Measurements from ENCODE around the gene AUTS2. TPM values are rescaled to one million over a fixed set of nuclear protein-coding genes. Genes with fewer than 3 reads are reported as not detected.

AUTS2 gene
- total RNA-seq, 1 donor from 2014 or later: 2.1 TPM

DNA sequence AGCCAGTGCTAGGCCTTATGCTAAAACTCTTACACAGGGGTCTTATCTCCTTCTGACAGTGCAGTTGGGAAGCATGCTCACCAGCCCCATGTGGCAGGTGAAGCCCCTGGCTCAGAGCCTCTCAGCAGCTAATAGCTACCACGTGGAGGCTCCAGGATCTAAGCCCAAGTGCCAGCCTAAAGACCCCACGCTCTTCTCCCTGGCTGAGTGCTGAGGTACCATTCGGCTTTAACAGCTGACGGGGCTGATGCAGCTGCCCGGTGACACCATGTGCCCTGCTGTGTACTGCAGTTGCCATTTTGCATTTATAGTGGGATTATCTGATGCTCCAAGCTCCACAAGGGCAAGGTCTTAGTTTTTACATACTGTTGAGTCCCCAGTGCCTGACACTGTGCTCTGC lies 1017.9 kb downstream of the AUTS2 start:
- H3K9me3 Mint-ChIP-seq: no peaks in the 10 kb centered on the region
- no peak overlapping the region for H3K4me3 Mint-ChIP-seq
- no peak for DNase-seq
- H3K27me3 Mint-ChIP-seq: no peaks in the 10 kb centered on the region
- intact Hi-C loops (cut with micrococcal nuclease): no loop called here
- no peaks in the 10 kb centered on the region for H3K4me1 Mint-ChIP-seq
- H3K36me3 Mint-ChIP-seq (ENCODE audit: low read depth): no peaks in the 10 kb centered on the region
- H3K27ac Mint-ChIP-seq: no peak overlapping the region

DNA sequence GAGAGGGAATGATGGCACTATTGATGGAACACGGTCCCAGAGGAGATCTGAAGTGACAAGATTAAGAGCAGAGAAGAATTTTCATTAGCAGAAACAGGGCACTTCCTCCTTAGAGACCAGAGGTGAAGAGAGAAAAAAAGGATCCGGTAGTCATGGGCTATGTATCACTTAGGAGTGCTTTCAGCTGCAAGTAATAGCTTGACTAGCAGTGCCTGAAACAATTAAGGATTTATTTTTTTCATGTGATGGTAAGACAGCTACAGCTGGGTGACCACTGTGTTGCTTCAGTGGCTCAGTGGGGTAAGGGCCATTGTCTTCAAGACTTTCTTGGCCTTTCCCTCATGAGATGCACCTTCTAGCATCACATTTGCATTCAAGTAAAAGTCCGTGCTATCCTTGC lies 1018.5 kb downstream of the AUTS2 start:
- no peak overlapping the region for H3K27ac Mint-ChIP-seq
- DNase-seq: no peak
- no peak overlapping the region for H3K4me3 Mint-ChIP-seq
- H3K36me3 Mint-ChIP-seq (ENCODE audit: low read depth): no peaks in the 10 kb centered on the region
- H3K27me3 Mint-ChIP-seq: no peaks in the 10 kb centered on the region
- intact Hi-C loops (cut with micrococcal nuclease): no loop called here
- H3K4me1 Mint-ChIP-seq: no peaks in the 10 kb centered on the region
- no peaks in the 10 kb centered on the region for H3K9me3 Mint-ChIP-seq

DNA sequence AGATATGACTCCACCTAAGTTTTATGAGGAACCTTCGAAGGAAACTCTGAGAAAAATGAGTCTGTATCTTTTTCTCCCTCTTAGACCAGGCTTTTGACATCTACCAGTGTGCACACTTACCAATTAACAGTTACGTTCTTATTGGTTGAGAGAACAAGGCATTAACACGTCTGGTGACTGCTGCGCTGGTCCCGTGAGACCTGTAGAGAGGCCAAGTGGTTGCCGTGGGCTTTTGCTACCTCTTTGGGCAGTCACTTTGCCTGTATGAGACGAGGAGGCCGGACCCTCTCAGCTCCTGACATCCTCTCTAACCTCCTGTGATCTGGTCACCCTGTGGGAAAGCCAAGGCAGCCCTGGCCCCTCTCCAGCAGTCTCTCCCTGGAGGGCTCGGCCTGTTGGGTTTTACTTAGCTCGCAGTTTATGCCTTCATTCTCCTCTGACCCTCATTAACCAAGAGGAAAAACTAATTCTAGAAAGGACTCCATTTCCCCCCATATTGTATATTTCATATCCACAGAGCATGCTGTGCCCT lies 1019.8 kb downstream of the AUTS2 start:
- no peak for DNase-seq
- Mint-ChIP-seq H3K27me3 (no peaks in the 10 kb centered on the region), H3K4me1 (no peaks in the 10 kb centered on the region), H3K36me3 (ENCODE audit: low read depth) (no peaks in the 10 kb centered on the region), H3K4me3 (no peak overlapping the region), H3K9me3 (no peaks in the 10 kb centered on the region), H3K27ac (no peak overlapping the region)
- intact Hi-C loops (cut with micrococcal nuclease): no loop called here

DNA sequence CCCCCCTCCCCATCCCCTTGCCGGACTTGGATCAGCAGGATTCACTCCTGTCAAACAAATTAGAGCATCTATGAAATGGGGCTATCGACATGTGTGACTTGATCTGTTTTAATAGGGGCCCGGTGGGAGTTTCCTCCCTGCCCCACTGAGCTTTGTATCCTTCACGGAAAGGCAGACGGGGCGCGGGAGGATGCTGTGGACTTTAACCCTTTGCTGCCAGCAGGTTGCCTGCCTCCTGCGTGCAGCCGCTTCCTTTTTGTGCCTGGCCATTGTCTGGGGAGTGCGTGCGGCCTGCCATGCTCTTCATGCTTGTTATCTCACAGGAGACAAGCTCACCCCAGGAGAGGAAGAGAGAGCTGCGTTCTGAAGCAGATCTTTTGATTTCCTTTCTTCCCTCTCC lies 1020.9 kb downstream of the AUTS2 start:
- Mint-ChIP-seq H3K27me3 (no peaks in the 10 kb centered on the region), H3K36me3 (ENCODE audit: low read depth) (no peaks in the 10 kb centered on the region), H3K4me3 (no peak overlapping the region), H3K9me3 (no peaks in the 10 kb centered on the region), H3K4me1 (no peaks in the 10 kb centered on the region), H3K27ac (no peak overlapping the region)
- intact Hi-C loops (cut with micrococcal nuclease): no loop called here
- DNase-seq: no peak

DNA sequence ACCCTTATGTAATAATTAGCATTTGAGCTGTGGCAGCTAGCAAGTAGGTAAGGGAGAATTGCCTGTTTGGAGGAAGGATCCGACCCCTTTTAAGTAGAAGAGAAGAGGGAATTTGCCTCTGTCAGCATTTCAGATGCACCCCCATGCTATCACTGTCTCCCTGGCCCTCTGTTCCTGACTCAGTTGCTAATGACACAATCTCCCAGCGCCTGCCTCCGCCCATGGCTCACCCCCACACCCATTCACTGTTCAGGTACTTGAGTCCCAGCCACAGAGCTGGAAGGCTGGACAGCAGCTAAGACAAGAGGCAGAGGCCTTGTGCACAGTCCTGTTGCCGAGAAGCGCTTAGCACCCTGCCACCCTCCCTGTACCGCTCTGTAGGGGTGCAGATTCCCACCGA lies 1021.4 kb downstream of the AUTS2 start:
- Mint-ChIP-seq H3K27ac (no peak overlapping the region), H3K4me1 (no peaks in the 10 kb centered on the region), H3K27me3 (no peaks in the 10 kb centered on the region), H3K36me3 (ENCODE audit: low read depth) (no peaks in the 10 kb centered on the region), H3K4me3 (no peak overlapping the region), H3K9me3 (no peaks in the 10 kb centered on the region)
- intact Hi-C loops (cut with micrococcal nuclease): no loop called here
- DNase-seq: no peak

DNA sequence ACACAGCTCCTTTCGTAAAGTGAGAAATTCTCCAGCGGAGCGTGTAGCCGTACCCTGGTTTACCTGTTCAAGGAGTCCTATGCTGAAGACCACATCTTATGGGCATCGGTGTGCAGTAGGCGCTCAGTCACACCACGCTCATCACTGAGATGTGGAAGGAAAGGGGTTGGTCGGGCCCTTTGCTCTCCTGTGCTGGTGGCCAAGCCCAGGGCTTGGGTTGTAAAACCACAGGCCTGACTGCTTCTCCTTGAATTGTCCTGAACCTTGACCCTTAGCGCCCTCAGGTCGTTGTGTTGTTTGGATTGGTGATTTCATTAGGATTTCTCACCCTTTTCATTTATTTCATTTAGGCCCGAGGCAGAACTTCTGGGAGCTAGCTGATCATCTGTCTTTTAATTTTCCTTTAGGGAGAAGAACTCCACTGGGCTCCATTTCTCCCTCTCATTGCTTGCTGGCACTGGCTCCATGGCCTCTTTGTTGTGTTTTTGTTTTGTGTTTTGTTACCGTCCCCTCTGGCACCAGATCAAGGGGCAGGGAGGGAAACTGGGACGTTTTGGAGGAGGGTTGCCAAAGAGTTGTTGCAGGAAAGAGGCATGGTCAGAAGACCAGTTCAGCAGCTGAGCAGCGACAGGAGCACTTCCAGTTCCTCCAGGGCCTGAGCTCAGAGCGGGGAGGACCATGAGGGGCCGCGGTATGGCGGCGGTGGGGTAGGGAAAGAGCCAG lies 1022.2 kb downstream of the AUTS2 start:
- Mint-ChIP-seq H3K9me3 (no peaks in the 10 kb centered on the region), H3K36me3 (ENCODE audit: low read depth) (no peaks in the 10 kb centered on the region), H3K27me3 (no peaks in the 10 kb centered on the region), H3K27ac (no peak overlapping the region), H3K4me3 (no peak overlapping the region), H3K4me1 (no peaks in the 10 kb centered on the region)
- intact Hi-C loops (cut with micrococcal nuclease): no loop called here
- DNase-seq: no peak

DNA sequence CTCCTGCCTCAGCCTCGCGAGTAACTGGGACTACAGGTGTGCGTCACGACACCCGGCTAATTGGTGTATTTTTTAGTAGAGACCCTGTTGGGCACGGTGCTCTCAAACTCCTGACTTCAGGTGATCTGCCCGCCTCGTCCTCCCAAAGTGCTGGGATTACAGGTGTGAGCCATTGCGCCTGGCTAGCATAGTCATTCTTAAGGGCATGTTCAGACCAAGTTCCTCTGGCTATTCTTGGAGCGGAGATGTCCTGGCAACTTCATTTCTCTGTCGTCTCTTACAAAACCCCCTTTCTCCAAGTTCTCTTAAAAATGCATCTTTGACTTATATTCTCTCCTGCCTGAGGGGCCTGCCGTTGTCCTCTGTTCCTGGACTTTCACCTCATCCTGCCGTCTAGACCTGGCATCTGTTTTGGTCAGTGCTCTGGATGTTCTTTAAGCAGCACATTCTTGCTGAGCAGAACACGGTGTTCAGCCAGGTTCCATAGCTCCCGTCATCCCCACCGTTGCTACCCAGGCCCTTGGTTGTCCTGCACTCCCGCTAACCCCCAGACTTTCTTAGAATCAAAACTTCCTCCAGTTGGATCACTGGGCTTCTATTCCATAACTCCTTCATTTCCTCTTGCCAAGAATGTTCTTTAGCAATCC lies 1023.8 kb downstream of the AUTS2 start:
- no peak for DNase-seq
- intact Hi-C loops (cut with micrococcal nuclease): no loop called here
- Mint-ChIP-seq H3K27ac (no peak overlapping the region), H3K4me1 (no peaks in the 10 kb centered on the region), H3K9me3 (peaks cover 6% of the 10 kb centered on the region), H3K4me3 (no peak overlapping the region), H3K36me3 (ENCODE audit: low read depth) (no peaks in the 10 kb centered on the region), H3K27me3 (peaks cover 2% of the 10 kb centered on the region)

DNA sequence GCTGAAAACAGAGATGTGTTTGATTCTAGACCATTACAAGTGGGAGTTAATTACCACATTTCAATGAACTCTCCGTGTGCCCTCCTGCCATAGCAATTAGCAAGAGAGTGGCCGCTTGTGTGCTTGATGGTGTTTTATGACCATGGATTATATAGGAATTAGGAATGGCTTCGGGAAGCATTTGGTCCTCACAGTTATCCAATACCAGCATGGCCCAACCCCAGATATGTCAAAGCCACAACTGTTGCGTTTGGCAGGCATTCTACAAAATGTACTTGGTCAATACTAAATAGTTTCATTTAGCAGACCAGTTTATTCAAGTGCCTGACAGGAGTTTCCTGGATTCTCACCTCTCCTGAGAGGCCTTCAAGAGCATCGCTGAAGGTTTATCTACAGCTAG lies 1024.7 kb downstream of the AUTS2 start:
- H3K27ac Mint-ChIP-seq: no peak overlapping the region
- no peaks in the 10 kb centered on the region for H3K36me3 Mint-ChIP-seq (ENCODE audit: low read depth)
- no peak for DNase-seq
- H3K4me1 Mint-ChIP-seq: no peaks in the 10 kb centered on the region
- H3K4me3 Mint-ChIP-seq: no peak overlapping the region
- H3K27me3 Mint-ChIP-seq: peaks cover 2% of the 10 kb centered on the region
- intact Hi-C loops (cut with micrococcal nuclease): no loop called here
- peaks cover 11% of the 10 kb centered on the region for H3K9me3 Mint-ChIP-seq

DNA sequence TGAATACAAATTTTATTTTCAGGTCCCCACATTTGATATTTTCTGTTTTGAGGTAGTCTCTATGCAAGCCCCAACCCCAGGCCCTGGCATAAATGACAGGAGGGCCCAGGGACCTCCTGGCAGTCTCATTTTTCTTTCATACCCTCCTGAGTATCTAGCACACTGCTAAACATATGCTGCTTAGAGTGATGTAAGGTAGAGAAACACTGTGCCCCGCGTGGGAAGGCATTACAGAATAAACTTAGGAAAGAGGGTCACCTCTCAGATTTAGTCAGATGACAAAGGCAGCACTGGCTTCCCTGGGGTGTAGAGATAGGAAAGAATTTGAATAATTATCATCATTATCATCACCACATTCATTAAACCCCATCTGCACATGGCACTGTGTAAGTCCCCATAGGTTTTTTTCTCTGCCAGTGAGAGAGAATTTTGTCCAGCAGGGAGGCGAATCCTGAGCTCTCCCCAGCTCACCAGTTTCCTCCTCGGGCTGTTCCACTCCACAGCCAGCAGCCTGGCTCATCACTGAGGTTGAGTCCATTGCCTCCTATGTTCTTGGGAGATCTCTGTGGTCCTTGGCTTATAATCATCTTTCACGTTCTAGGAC lies 1026.3 kb downstream of the AUTS2 start:
- Mint-ChIP-seq H3K9me3 (peaks cover 11% of the 10 kb centered on the region), H3K4me3 (no peak overlapping the region), H3K27me3 (peaks cover 2% of the 10 kb centered on the region), H3K36me3 (ENCODE audit: low read depth) (no peaks in the 10 kb centered on the region), H3K27ac (no peak overlapping the region), H3K4me1 (no peaks in the 10 kb centered on the region)
- intact Hi-C loops (cut with micrococcal nuclease): no loop called here
- DNase-seq: no peak

DNA sequence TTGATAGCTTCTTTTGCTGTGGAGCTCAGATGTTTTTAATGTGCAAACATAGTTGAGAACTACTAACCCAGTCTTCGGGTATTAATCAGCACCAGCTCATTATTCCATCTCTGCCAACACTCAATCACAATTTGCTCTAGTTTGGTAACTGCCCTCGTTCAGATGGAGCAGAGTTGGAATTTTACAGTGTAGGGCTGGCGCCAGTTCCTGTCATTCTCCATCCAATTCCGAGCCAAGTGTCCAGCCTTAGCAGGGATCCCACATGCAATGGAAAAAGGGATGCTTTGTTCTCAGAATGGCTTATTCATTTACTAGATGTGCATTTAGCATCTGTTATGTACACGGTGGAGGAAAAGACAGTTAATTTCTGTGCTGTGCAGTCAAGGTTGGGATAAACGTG lies 1029.2 kb downstream of the AUTS2 start:
- H3K4me1 Mint-ChIP-seq: no peaks in the 10 kb centered on the region
- peaks cover 11% of the 10 kb centered on the region for H3K9me3 Mint-ChIP-seq
- intact Hi-C loops (cut with micrococcal nuclease): no loop called here
- H3K27ac Mint-ChIP-seq: no peak overlapping the region
- no peaks in the 10 kb centered on the region for H3K36me3 Mint-ChIP-seq (ENCODE audit: low read depth)
- no peak overlapping the region for H3K4me3 Mint-ChIP-seq
- H3K27me3 Mint-ChIP-seq: peaks cover 2% of the 10 kb centered on the region
- DNase-seq: no peak

DNA sequence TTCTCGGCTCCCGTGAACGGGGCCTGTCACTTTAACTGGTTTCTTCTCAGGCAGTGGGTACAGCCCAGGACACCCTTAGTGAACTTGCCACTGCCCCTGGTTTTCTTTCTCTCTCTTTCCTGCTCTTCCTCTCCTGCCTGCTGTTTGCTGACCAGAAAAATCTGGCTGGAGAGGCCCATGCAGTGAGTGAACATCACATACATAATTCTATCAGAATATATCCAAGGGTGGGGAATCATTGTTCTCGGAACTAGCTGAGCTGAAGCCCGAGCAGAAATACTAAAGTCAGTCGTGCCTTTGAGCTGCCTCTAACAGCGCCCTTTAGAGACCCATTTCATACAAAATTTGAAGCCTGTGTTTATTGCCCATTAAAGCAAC lies 1032.2 kb downstream of the AUTS2 start:
- no peak overlapping the region for H3K27ac Mint-ChIP-seq
- no peak overlapping the region for H3K4me3 Mint-ChIP-seq
- peaks cover 4% of the 10 kb centered on the region for H3K27me3 Mint-ChIP-seq
- H3K36me3 Mint-ChIP-seq (ENCODE audit: low read depth): no peaks in the 10 kb centered on the region
- peaks cover 11% of the 10 kb centered on the region for H3K9me3 Mint-ChIP-seq
- H3K4me1 Mint-ChIP-seq: no peaks in the 10 kb centered on the region
- intact Hi-C loops (cut with micrococcal nuclease): no loop called here
- no peak for DNase-seq

DNA sequence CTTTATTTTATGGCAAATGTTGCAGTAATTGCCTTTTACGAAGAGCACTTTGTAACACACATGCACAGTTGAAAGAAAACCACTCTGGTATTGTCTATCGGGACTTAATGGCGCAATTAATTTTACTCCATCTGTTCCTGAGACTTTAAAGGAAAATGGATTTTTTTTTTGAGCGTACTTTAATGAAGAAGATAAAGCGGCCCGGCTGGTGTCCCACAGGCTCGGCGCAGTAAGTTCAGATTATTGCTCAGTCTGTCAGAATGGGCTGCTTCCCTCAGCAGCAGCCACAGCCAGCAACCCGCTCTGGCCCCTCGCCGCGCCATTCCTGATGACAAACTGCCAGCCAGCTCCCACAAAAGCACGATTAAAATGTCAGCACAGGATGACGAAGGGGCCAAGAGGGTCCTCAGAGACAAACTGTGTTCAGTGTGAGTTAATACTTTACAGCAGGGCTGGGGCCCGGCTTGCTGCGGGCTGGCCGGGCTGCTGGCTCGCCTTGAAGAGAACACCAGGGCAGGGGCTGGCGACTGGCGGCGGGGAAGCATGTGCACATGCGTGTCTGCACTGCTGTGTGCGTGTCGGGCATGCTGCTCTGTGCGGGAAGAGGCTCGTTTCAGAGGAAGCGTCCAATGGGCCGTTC lies 1032.7 kb downstream of the AUTS2 start:
- Mint-ChIP-seq H3K4me1 (no peaks in the 10 kb centered on the region), H3K27ac (no peak overlapping the region), H3K36me3 (ENCODE audit: low read depth) (no peaks in the 10 kb centered on the region), H3K4me3 (no peak overlapping the region), H3K9me3 (peaks cover 11% of the 10 kb centered on the region), H3K27me3 (peaks cover 4% of the 10 kb centered on the region)
- DNase-seq: no peak
- intact Hi-C loops (cut with micrococcal nuclease): no loop called here

DNA sequence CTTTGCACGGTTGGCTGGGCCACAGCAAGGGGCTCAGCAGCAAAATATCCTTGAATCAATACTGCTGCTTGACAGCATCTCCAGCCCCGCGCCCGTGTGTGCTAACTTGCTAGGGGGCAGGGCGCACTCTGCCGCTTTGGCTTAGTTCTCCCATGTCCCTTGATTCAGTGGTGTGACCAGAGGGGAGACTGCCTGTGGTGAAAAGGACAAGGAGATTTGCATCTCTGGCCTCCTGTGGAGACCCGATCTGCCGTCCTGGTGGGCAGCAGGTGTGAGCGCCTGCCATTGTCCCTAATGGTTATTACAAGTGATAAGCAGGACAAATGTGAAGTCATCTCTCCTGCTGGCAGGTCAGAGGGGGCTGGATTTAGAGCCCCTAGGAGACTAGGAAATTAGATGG lies 1033.4 kb downstream of the AUTS2 start:
- H3K4me1 Mint-ChIP-seq: no peaks in the 10 kb centered on the region
- peaks cover 8% of the 10 kb centered on the region for H3K9me3 Mint-ChIP-seq
- intact Hi-C loops (cut with micrococcal nuclease): no loop called here
- H3K4me3 Mint-ChIP-seq: no peak overlapping the region
- no peaks in the 10 kb centered on the region for H3K36me3 Mint-ChIP-seq (ENCODE audit: low read depth)
- H3K27ac Mint-ChIP-seq: no peak overlapping the region
- no peak for DNase-seq
- H3K27me3 Mint-ChIP-seq: peaks cover 2% of the 10 kb centered on the region

DNA sequence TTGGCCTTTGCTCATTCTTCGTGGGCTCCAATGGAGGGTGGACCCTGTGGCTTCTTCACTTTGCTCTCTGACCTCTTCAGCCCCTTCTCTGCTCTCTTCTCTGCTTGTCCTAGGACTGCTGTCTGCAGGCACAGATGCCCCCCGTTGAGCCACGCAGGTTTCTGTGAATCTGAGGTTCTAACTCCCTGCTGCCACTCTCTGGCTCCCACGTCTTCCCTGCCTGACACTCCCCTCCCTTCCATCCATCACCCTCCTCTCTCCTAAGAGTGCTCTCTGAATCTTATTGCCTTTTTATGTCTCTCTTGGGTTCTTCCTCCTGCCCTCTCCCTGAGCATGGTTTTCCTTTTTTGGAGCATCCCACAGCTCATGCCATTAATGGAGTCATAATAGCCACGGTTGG lies 1034.1 kb downstream of the AUTS2 start:
- H3K4me3 Mint-ChIP-seq: no peak overlapping the region
- H3K4me1 Mint-ChIP-seq: no peaks in the 10 kb centered on the region
- H3K27ac Mint-ChIP-seq: no peak overlapping the region
- no peak for DNase-seq
- peaks cover 2% of the 10 kb centered on the region for H3K27me3 Mint-ChIP-seq
- intact Hi-C loops (cut with micrococcal nuclease): no loop called here
- H3K36me3 Mint-ChIP-seq (ENCODE audit: low read depth): no peaks in the 10 kb centered on the region
- H3K9me3 Mint-ChIP-seq: peaks cover 2% of the 10 kb centered on the region

All from activated CD4-positive, alpha-beta T cell treated with anti-CD3 and anti-CD28 coated beads, Interleukin-2, amount 10 ng/mL, durations not matched to agents 24 days and 14 days (primary cell).